CD4-positive, alpha-beta T cell treated with Interleukin-21 for 1 hour (primary cell): Measurements from ENCODE around the gene CAMK2D.

Experiments used
- DNase-seq: peaks from one replicate; pipeline ENCODE4 v3.0.0-alpha.2; 2020

CAMK2D gene

DNA sequence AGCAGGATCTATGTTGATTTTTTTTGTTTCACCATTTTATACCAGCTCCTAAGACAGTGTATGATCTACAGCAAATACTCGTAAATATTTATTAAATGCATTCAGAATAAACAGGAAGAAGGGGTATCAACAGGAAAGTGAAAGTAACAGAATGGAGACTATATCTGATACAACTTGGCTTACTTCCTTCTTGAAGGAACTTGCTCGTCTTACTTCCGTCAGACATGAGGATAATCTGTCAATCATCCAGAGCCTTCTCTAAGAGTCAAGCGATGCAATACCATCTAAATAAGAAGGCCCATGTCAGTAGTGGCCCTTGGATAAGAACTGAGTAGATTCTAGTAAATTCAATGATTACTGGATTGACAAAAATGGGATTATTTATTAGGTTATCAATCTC is 84.2 kb downstream of the CAMK2D start:
- DNase-seq, result peak; percentile 47

DNA sequence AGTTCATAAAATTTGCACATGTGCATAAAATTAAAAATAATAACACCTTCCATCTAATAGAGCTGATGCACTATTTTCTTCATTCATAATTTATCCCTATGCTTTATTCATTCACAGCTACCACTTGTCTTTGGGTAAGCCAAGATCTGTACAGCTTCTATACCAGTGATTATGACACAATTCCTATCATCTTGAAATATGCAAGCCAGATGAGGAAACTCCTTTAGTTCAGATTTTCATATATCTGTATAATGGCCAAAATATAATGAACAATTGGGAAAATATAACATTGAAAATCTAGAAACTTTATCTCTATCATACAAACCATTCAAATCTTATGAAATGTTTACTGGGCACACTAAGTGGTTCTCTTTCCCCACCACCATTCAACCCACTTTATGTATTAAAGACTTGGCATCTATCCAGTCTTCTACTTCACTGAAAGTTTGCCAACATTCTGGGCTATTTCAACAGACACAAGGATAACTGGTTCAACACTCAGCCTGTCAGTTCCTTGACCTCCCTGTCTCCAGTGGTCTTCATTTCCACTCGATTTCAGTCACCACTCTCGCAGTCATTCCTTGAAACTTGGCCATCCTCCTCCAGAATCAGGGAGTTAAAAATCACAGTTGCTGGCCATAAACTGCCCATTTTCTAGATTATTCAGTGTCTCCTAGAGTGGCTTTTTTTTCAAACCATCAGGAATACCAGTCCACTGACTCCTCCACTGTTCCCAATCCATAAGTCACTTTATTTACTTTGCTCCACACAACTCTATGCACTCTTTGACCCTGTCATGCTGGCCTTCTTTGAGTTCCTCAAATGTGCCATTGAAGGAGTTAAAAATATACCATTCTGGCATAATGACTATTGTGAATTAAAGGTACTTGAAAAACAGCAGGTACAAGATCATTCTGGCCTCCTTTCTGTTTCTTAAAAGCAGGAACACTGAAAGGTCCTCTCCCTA is 85.5 kb downstream of the CAMK2D start:
- no peak for DNase-seq

DNA sequence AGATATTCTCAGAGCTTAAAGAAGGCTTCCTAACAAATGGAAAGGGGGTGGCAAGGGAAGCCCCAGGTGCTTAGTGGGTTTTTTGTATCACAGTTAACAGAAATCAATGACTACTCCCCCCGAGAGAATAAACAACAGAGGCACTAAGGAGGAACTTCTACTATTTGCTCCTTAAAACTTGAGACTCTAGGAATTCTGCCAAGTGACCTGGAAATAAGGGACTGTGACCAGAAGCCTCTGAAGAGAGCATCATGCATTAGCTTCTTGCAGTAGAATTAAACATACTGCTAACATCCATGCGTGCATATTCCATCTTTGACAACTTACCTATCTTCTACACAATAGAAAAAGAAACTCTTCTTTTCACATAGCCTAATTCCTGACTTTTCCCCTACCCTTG is 86.8 kb downstream of the CAMK2D start:
- no peak for DNase-seq

DNA sequence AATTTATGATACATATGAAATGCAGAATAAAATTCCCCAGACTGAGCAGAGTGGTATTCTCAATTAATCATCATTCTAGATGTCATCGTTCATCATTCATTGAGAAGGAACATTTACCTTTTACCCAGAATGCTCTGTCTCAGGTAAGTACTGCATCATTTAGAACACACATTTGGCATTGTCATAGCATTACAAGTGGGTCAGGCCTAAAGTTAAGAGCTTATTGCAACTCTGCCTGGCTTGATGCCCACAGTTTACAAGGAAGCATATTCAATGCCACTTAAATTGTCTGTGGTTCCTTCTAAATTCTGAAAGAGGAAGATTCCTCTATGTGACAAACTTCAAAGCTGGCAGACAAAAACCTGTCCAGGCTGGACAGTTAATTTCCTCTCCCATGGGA is 87.3 kb downstream of the CAMK2D start:
- no peak for DNase-seq

DNA sequence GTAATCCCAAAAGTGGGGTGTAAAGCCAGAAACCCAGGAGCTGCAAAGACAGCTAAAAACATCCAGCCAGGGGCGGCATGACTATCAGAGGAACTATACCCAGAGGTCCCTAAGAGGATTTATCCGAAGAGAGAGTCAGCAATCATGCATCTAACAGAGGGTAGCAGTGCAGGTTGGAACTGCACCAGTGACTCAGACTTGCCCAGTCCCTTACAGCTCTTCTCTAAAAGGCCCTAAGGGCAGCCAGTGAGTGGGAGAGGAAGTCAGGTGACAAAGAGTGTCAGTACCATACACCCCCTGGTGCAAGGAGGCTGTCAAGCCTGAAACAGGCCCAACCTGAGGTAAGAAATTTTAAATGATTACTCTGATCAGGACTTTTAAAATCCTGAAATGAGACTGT is 88.1 kb downstream of the CAMK2D start:
- peak; percentile 26 for DNase-seq

DNA sequence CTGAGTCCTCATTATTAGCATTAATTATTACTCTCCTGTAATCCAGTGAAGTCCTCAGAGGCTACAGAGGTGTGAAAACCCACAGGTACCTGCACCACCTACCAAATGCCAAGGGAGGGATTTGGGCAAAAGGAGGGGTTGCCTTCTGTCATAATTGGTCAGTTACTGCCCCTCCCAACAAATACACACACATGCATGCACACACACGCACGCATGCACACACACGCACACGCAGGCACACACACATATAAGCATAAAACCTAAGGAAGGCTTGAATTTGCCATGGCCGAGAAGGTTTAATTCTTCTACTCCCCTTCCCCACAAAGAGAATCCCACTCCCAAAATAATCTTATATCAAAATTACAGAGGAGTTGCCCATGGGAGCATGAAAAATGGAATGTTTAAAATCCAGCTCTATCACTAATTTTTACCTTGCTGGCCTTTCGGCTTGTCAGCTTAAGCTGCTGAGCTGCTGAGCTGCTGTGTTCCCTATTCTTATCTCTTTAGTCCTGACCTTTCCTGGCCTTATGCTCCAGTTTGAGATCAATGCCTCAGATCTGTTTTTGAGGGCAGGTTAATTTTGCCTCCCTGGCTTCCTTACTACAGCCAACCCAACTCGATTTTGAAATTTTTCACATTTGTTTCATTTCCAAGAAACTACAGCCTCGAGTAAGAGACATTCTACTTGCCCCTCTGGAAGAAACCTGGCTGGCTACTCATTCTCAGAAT is 95.0 kb downstream of the CAMK2D start:
- no peak for DNase-seq

DNA sequence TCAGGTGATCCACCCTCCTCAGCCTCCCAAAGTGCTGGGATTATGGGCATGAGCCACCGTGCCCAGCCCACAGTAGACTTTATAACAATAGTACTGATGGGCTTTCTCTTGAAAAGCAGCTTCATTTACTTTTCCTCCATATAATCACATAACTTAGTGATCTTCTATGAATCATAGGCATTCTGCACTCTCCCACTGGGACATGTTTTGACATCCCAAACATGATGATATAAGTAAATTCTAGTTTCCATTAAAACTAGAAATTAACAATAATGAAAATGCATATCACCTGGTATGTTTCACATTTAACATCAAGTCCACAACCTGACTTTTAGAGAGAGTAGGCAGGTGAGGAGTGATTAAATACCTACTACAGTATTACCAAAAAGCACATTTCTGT is 96.5 kb downstream of the CAMK2D start:
- DNase-seq, result no peak

DNA sequence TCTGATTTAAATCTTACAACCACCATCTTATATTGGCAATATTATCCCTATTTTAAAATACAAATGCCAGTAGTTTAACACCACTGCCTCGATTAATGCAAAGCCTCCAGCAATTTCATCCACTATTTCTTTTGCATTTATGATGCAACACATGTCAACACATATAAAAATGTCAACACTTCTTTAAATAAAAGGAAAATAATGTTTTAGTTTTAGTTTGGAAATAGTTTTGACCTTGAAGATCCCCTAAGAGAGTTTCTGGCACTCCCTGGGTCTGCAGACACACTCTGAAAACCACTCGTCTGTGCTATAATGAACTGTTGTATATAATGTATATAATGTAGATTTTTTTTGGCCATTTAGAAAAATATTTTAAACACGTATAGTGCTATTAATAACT is 99.0 kb downstream of the CAMK2D start:
- no peak for DNase-seq

DNA sequence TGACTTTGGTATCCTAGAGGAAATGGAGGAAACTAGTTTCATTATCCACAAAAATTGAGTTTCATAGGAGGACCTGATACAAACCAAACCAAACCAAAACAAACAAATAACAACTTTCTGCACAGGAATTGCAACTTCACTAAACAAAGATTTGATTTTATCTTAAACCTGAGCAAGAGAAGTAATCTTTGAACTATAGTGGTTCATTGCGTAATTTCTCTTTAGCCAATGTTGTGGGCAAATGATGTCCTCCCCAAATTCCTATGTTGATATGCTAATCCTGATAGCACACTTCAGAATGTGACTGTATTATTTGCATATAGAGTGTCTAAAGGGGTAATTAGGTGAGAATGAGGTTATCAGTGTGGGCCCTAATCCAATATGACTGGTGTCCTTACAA is 102.4 kb downstream of the CAMK2D start:
- no peak for DNase-seq

DNA sequence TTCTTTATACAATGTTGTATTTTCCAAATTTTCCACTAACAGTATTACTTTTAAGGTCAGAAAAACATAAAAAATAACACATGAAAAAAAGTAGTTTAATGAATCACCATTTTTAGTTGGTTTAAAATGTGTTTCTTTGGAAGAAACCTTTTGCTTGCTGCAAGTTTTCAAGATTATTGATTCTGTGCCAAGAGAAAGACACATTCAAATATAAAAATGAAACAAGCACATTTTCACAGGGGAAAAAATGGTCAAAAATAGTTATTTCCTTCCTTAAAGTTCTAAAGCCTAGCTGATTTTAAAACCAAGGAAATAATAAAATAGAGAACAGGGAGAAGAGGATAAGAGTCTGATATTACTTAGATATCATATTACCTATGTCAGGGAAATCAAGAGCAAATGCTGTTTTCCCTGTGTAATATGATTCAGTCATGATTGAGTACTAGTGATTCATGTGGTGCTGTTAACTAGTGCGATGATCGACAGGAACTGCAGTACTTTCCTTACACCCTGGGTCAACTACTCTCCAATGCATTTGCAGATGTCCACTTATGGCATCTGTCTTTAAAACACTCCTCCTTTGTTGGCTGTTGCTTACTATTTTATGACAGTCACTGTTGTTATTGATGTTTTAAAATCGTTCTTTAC is 103.8 kb downstream of the CAMK2D start:
- no peak for DNase-seq

DNA sequence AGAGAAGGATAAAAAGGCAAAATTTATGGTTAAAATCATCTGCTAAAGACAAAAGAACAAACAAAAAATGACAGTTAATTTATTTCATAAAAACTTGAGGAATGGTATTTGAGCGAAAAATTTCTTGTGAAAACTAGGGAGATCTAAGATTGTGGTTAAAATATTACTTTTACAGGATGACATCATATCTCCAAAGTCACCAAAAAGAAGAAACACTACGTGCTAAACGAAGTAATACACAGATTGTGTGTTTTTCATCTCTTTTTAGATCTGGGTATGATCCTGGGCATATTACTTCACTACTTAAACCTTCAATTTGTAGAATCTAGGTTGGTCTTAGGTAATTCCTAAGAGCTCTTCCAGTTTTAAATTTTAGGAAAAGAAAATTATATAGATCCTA is 107.7 kb downstream of the CAMK2D start:
- DNase-seq, result no peak

DNA sequence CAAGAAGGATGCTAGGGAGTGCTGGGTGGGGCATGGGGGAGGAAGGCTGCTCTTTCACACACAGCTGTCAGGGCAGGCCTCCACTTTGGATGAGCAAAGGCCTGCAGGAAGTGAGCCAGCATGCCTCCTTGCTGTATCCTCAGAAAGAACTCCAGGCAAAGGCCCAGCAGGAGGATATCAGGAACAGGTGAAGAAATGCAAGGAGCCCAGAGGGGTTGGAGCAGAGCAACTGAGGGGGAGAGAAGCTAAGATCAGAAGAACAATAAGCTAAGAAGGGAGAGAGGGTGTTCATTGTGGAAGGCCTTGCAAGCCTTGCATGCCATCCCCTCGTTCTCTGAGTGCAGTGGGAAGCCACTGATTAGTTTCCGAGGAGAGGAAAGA is 115.1 kb downstream of the CAMK2D start:
- DNase-seq, result no peak

DNA sequence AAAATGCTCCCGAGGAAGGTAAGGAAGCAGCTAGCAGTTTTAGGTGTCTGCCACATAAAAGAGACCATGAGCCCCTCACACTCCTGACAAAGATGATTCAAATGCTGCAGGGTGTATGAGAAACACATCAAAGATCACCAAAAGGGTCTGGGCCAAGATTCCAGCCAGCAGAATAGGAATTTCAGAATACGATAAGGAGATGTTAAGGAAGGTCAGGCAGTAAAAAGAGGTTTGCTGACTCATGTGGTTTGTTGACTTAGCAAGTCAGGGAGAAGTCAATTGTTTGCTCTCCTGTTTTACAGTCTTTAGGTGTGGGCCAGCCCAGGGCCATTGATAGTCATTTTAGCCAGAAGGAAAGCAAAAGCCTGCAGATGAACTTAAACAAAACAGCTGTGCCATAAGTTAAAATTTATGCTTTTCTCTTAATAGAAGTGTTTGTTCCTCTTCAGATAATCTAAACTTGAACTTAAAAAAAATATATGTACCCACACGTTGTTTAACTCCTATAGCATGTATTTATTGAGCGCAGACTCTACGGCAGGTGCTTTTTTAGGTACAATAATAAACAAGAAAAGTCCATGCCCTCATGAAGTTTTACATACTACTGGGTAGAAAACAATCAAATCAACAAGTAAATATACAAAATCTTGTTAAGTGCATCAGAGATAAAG is 115.6 kb downstream of the CAMK2D start:
- no peak for DNase-seq

DNA sequence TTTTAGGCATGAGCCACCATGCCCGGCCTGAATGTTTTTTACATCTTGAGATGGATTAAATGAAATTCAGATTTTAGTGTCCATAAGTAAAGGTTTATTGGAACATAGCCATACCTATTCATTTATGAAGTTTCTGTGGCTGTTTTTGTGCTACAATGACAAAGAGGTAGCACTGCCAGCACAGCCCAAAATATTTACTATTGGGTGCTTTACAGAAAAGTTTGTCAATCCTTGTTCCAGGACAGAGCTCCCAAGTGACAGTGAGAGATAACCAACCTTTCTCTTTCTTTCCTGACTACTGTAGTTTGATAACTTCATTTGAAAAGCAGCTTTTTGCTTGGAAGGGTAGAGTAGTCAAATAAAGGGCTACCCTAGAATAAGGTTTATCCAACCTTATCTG is 116.2 kb downstream of the CAMK2D start:
- DNase-seq, result no peak

DNA sequence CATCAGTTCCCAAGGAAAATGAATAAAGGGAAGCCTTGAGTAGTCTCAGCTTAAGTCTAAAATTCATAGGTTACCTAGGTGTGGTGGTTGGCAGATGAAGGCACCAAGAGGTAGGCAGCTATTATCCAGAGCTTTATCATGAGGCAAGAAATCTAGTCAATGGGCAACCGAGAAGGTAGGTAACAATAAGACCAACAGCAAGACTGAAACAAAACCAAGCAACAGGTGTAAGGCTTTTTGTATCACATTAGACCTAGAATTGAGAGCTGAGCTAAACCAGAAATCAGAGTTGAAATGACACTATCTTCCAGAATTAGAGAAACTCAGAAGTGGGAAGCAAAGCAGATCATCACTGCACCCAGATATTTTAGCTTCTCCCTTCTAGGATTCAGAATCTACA is 117.1 kb downstream of the CAMK2D start:
- no peak for DNase-seq

DNA sequence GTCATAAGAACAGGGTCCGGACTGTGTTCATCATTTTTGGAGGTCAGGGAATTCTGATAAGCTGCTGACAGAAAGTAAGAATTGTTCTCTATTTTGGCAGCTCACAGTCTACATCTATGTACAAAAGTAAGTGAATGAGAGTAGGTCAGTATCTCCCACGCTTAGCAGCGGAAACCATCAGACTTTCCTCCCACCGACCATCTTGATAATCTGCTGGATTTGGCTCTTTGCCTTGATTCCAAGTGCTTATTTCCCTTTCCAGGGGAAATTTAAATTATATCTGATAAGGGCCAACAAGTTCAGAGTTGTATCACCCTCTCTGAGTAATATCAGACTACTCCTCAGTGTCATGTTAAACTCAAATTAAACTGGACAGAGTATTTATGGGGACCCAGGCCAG is 118.0 kb downstream of the CAMK2D start:
- no peak for DNase-seq

DNA sequence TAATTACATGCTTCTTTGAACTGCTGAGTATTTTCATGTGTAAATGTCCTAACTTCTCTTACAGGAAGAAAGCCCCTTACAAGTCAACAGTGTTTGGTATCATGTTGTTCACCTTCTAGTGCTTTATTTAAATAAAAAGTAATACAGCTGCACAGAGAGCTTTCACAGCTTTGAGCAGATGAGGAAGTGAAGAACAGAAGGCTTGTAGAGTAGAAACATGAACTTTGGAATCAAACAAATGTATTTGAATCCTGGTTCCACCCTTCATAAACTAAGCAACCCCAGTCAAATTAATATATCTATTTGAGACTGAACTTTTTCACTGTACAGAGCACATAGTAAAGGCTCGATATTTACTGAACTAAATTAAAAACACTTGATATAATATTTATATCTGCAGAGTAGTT is 120.5 kb downstream of the CAMK2D start:
- no peak for DNase-seq

DNA sequence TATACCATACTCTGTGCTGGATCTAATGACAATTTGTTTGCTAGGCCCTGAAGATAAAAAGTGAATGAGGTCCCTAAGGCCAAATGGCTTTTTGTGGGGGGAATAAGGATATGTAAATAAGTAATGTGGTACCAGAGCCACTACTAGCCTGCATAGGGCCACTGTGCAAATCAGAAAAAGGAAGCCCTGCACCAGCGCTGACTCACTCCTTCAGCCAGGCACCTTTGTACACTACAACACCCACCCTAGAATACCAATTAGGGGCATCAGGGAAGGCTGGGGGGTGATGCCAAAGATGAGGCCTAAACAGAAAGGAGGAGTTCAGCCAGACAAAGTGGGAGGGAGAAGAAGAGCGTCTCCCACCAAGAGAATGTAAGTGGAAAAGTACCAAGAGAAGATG is 122.2 kb downstream of the CAMK2D start:
- DNase-seq, result no peak

DNA sequence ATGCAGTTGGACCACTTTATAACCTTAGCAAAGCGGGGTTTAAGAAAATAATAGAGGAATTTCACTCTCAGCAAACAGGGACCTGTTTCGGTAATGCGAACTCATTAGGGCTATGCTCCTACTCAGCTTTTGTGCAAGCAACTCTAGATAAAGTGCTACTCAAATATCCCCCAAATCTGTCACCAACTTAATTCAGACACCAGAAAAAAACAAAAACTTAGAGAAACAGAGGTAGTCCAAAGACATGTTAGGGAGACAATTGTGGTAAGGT is 123.0 kb downstream of the CAMK2D start:
- DNase-seq, result no peak

DNA sequence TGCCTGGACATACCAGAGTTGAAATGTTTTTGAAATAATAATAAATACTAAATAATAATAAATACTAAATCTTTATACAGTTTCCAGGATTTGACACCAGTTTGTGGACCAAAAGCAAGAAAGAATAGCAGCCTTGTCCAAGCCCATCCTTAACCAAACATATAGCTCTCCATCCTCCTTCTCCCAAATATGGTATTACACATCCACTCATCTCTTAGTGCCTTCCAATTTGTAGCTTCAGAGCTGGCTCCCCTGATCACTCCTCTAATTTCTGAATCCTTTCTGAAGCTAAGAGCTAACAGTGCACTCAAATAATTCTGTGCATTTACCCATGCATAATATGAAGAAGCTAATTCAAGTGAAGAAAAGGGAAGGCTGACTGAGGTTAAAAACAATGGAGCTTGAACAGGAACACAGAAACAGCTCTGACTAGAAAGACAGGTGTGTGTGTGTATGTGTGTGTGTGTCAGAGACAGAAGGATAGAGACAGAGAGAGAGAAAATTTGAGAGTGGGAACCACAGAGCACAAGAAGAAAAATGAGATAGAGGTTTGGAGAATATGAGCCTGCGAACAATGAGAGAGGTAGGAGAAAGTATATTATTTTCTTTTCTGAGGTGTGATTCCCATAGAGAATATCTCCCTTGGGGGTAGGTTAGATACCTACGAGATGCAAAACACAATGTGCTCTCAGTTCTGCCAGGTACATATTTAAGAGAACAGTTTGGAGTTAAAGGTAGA is 123.5 kb downstream of the CAMK2D start:
- no peak for DNase-seq

DNA sequence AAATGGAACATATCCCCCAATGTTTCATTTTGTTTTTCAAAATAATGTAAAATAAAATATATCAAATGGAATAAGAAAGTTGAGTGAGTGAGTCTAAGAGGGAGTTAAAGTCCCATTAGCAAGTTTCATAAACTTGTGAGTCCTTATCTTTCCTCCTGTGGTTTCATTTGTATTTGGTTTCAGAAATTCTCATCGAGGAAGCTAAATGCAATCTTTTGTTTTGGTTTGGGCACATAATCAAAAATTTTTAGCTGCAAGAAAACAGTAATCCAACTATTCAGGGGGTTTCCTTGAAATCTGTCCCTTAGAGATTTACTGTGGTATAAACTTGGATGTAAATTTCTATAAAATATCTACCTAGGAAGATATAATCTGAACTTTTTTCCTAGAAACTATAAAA is 124.2 kb downstream of the CAMK2D start:
- peak; percentile 17 for DNase-seq

DNA sequence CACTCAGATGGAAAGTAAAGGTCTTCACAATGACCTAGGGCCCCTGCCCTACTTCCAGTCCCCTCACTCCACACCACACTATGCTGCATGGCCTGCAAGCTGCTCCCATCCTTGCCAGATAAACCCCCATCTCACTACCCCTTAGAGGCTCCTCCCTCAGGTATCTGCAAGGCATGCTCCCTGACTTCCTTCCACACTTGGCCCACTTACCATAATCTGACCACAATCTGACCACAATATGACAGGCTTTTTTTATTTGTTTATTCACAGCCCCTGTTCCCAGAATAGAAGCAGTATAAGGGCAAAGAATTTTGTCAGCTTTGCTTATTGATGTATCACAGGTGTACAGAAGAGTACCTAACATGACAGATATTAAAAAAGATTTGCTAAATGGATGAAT is 124.7 kb downstream of the CAMK2D start:
- DNase-seq, result peak; percentile 78

DNA sequence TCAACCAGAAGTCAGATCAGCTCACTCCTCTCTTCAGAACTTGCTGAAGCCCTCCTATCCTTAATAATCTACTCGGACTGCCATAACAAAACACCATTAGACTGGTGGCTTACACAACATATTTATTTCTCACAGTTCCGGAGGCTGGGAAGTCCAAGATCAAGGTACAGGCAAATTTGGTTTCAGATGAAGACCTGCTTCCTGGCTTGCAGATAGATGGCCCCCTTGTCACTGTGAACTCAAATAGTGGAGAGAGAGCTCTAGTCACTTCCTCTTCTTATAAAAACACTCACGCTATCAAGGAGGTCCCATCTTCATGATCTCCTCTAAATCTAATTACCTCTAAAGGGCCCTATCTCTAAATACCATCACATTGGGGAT is 125.1 kb downstream of the CAMK2D start:
- peak; percentile 54 for DNase-seq
